GM06990 (cell line): ENCODE data around the gene ZBTB20.

Source experiments
- DNase-seq: peaks from one replicate; pipeline ENCODE4 v3.0.0-alpha.2; 2011; ENCODE audit not compliant: insufficient read length; ENCODE audit errors: extremely low read depth
- H3K27me3 ChIP-seq: replicated peaks from 2 replicates; pipeline ENCODE4 v1.6.0; 2011; ENCODE audit warnings: low read length; ENCODE audit not compliant: control insufficient read depth, insufficient read depth
- H3K36me3 ChIP-seq: 2 replicates; pipeline ENCODE4 v1.5.1; 2011; ENCODE audit warnings: low read length; ENCODE audit not compliant: control insufficient read depth, insufficient read depth
- H3K4me3 ChIP-seq: replicated peaks from 2 replicates; pipeline ENCODE4 v1.5.1; 2011; ENCODE audit warnings: low read depth, mild to moderate bottlenecking, control low read depth, low read length
- CTCF ChIP-seq: IDR thresholded peaks from 2 replicates; pipeline ENCODE4 v1.5.1; 2011; ENCODE audit warnings: low read length, control low read depth, mild to moderate bottlenecking, inconsistent platforms; ENCODE audit not compliant: insufficient read depth, poor library complexity, severe bottlenecking

ZBTB20 gene

GRCh38 chr3:114764056-114764492 is 383.0 kb downstream of the ZBTB20 start:
- no peak for TF ChIP-seq CTCF
- Histone ChIP-seq H3K27me3 (no peaks in the 10 kb centered on the region), H3K4me3 (no peak overlapping the region), H3K36me3 (no peaks in the 10 kb centered on the region)
- DNase-seq, result no peak

- no peaks in the 10 kb centered on the region for H3K27me3 ChIP-seq
- no peak for DNase-seq
- TF ChIP-seq CTCF, result no peak
These were observed 384.9 kb downstream of the ZBTB20 start for GRCh38 chr3:114762144-114762543.

GRCh38 chr3:114760679-114761078 is 386.4 kb downstream of the ZBTB20 start:
- Histone ChIP-seq H3K27me3 (no peaks in the 10 kb centered on the region), H3K36me3 (no peaks in the 10 kb centered on the region), H3K4me3 (no peak overlapping the region)
- DNase-seq, result no peak
- TF ChIP-seq CTCF, result no peak

More at GRCh38 chr3:114762144-114762543, 384.9 kb downstream of the ZBTB20 start:
- Histone ChIP-seq H3K4me3 (no peak overlapping the region), H3K36me3 (no peaks in the 10 kb centered on the region)

GRCh38 chr3:114758831-114759699 is 388.0 kb downstream of the ZBTB20 start:
- H3K4me3 ChIP-seq, result no peak overlapping the region
- no peak for TF ChIP-seq CTCF
- H3K36me3 ChIP-seq, result no peaks in the 10 kb centered on the region
- no peak for DNase-seq
- H3K27me3 ChIP-seq, result no peaks in the 10 kb centered on the region

GRCh38 chr3:114756506-114757279 is 390.4 kb downstream of the ZBTB20 start:
- TF ChIP-seq CTCF, result no peak
- H3K27me3 ChIP-seq, result no peaks in the 10 kb centered on the region
- H3K4me3 ChIP-seq, result no peak overlapping the region
- no peaks in the 10 kb centered on the region for H3K36me3 ChIP-seq
- peak; percentile 45 for DNase-seq
